HL-60 (cell line): Measurements from ENCODE around the gene DNAI2.

Source experiments
- DNase-seq, 2 experiments: peaks; one replicate each; pipeline ENCODE4 v3.0.0-alpha.2; 2010 to 2020; ENCODE audit warnings: low read depth in 1 of 2, low spot score in 1 of 2
- H3K27ac ChIP-seq: fragments of 250-450 bp; sonication (Bioruptor Pico); replicated peaks from 2 replicates; pipeline ENCODE4 v1.5.1; 2020; ENCODE audit warnings: mild to moderate bottlenecking, moderate library complexity
- H3K27me3 ChIP-seq: fragments of 250-450 bp; sonication (Bioruptor Pico); 2 replicates; pipeline ENCODE4 v1.5.1; 2021; ENCODE audit warnings: mild to moderate bottlenecking, moderate library complexity; ENCODE audit not compliant: insufficient read depth, poor library complexity, severe bottlenecking
- H3K4me3 ChIP-seq: replicated peaks from 2 replicates; pipeline ENCODE4 v1.5.1; 2011; ENCODE audit warnings: mild to moderate bottlenecking, control low read depth, low read length; ENCODE audit not compliant: insufficient read depth
- CTCF ChIP-seq: IDR thresholded peaks from one replicate; pipeline ENCODE4 v1.5.1; 2011; ENCODE audit warnings: low read length, control low read depth, inconsistent platforms; ENCODE audit not compliant: insufficient read depth
- GABPA ChIP-seq: IDR thresholded peaks from 2 replicates; pipeline ENCODE4 v1.6.1; 2012; ENCODE audit warnings: low read depth
- POLR2AphosphoS5 ChIP-seq: IDR thresholded peaks from 2 replicates; pipeline ENCODE4 v1.6.1; 2012; ENCODE audit warnings: low read depth
- REST ChIP-seq: IDR thresholded peaks from 2 replicates; pipeline ENCODE4 v1.6.1; 2012; ENCODE audit warnings: low read depth; ENCODE audit not compliant: insufficient replicate concordance
- SPI1 ChIP-seq: IDR thresholded peaks from 2 replicates; pipeline ENCODE4 v1.6.1; 2012; ENCODE audit warnings: low read depth, mild to moderate bottlenecking, borderline replicate concordance

Gene DNAI2

GRCh38 chr17:74345433-74346241 lies 71.6 kb downstream of the DNAI2 start:
- no peak for DNase-seq
- TF ChIP-seq GABPA (no peak), REST (no peak), CTCF (no peak), SPI1 (no peak), POLR2AphosphoS5 (no peak)
- Histone ChIP-seq H3K27ac (no peak overlapping the region), H3K27me3 (peaks cover 14% of the 10 kb centered on the region), H3K4me3 (no peak overlapping the region)

DNA sequence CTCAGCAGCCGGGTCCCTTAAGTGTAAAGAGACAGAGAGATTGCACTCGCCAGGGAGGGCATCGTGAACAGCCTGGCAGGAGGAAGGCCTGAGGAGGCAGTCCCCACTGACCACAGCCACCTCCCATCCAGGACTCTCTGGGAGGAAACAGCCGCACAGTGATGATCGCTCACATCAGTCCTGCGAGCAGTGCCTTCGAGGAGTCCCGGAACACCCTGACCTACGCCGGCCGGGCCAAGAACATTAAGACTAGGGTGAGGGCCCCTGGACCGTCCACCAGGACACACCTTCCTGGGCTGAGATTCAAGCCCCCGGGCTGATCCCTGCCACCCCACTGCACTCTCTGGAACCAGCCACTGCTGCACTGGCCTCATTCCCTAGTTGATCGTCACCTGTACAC lies 73.6 kb downstream of the DNAI2 start:
- Histone ChIP-seq H3K4me3 (no peak overlapping the region), H3K27ac (no peak overlapping the region), H3K27me3 (peaks cover 28% of the 10 kb centered on the region)
- DNase-seq, result no peak
- TF ChIP-seq SPI1 (no peak), REST (no peak), CTCF (no peak), POLR2AphosphoS5 (no peak)

GRCh38 chr17:74349120-74349519 lies 75.1 kb downstream of the DNAI2 start:
- Histone ChIP-seq H3K4me3 (no peak overlapping the region), H3K27me3 (peaks cover 39% of the 10 kb centered on the region), H3K27ac (no peak overlapping the region)
- no peak for TF ChIP-seq GABPA
- TF ChIP-seq SPI1, result no peak
- no peak for TF ChIP-seq CTCF
- no peak for TF ChIP-seq POLR2AphosphoS5
- no peak for DNase-seq

GRCh38 chr17:74350486-74350885 lies 76.5 kb downstream of the DNAI2 start:
- no peak overlapping the region for H3K27ac ChIP-seq
- no peak overlapping the region for H3K4me3 ChIP-seq
- no peak for TF ChIP-seq SPI1
- TF ChIP-seq REST, result no peak
- TF ChIP-seq CTCF, result no peak
- no peak for TF ChIP-seq POLR2AphosphoS5
- no peak for TF ChIP-seq GABPA
- DNase-seq, result no peak
- peaks cover 45% of the 10 kb centered on the region for H3K27me3 ChIP-seq
